ENCODE results near the gene GGT5. TPM values are rescaled to one million over a fixed set of nuclear protein-coding genes. Genes with fewer than 3 reads are reported as not detected.
"Not testable (repeated sequence)": the region's sequence is repeated elsewhere in the genome, so short reads cannot be mapped to it uniquely, and the experiment has no call there.

GGT5 gene
- total RNA-seq, 2 donors from 2014 or later, result 81.3 to 175 TPM

- not testable (repeated sequence) for H3K27me3 ChIP-seq (replicated peaks; ENCODE audit: insufficient read depth); H3K36me3 ChIP-seq; H3K4me1 ChIP-seq (ENCODE audit: control insufficient read depth in 1 of 2, low read depth in 2 of 2); ATAC-seq (ENCODE audit: insufficient number of reproducible peaks, low FRiP score, low read depth); H3K4me3 ChIP-seq; H3K9me3 ChIP-seq
- DNase-seq (ENCODE audit: low spot score), result peak; percentile 52
- peak overlapping the region in 1 of 2 donors; percentile 21 for H3K27ac ChIP-seq
- peak; percentile 42 for TF ChIP-seq CTCF (IDR thresholded peaks at IDR 0.05)
Measured at GRCh38 chr22:24259459-24259858, 14.6 kb upstream of the GGT5 start.

GRCh38 chr22:24256736-24257135 is 11.9 kb upstream of the GGT5 start:
- not testable (repeated sequence) for H3K4me3 ChIP-seq; H3K27me3 ChIP-seq (replicated peaks; ENCODE audit: insufficient read depth); DNase-seq (ENCODE audit: low spot score); ATAC-seq (ENCODE audit: insufficient number of reproducible peaks, low FRiP score, low read depth); H3K9me3 ChIP-seq; H3K27ac ChIP-seq; H3K36me3 ChIP-seq; H3K4me1 ChIP-seq (ENCODE audit: control insufficient read depth in 1 of 2, low read depth in 2 of 2)

DNA sequence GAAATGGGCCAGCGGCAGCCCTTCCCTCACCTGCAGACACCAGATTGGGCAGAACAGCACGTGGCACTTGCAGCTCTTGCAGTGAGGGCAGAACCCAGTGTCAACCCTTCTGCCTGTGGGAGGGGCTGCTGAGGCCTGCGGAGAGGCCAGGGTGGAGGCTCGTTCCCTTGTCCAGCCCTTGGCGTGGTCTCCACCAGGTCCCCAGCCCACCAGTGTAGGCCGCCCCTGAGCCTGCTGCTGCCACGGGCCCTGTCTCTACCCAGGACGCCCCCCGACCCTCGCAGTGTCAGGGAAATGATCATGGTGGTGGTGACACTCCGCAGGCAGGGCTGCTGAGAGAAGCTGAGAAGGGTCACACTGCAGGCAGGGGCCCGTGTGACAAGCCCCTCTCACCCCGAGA is 11.3 kb upstream of the GGT5 start:
- not testable (repeated sequence) for H3K4me1 ChIP-seq (ENCODE audit: control insufficient read depth in 1 of 2, low read depth in 2 of 2); H3K36me3 ChIP-seq; H3K27ac ChIP-seq; DNase-seq (ENCODE audit: low spot score); H3K4me3 ChIP-seq; H3K9me3 ChIP-seq; ATAC-seq (ENCODE audit: insufficient number of reproducible peaks, low FRiP score, low read depth); H3K27me3 ChIP-seq (replicated peaks; ENCODE audit: insufficient read depth)

DNA sequence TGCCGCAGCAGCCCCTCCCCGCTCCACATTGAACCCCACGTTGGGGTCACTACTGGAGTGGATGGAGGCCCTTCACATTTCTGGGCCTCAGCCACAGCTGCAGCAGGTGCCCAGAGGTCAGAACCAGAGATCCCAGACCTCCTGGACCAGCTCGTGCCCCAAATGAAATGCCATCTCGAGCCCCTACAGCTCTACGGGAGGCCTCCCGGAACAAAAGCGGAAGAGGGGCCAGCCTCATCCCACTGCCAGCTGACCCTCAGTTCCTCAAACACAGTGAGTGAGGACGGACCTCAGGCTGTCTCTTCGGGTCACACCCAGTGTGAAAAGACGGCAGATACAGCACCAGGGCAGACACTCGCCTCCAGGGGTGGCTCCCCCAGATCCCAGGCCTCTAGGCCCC is 8.2 kb upstream of the GGT5 start:
- H3K27me3 ChIP-seq (replicated peaks; ENCODE audit: insufficient read depth), result not testable (repeated sequence)

GRCh38 chr22:24251286-24251685 is 6.4 kb upstream of the GGT5 start:
- not testable (repeated sequence) for H3K27me3 ChIP-seq (replicated peaks; ENCODE audit: insufficient read depth); H3K36me3 ChIP-seq; H3K9me3 ChIP-seq; H3K4me3 ChIP-seq; H3K27ac ChIP-seq; DNase-seq (ENCODE audit: low spot score); ATAC-seq (ENCODE audit: insufficient number of reproducible peaks, low FRiP score, low read depth)
- H3K4me1 ChIP-seq (ENCODE audit: control insufficient read depth in 1 of 2, low read depth in 2 of 2), result peaks cover 11 to 16% of the 10 kb centered on the region in 2 donors

More for the DNA sequence above, 8.2 kb upstream of the GGT5 start:
- not testable (repeated sequence) for H3K36me3 ChIP-seq; H3K9me3 ChIP-seq; DNase-seq (ENCODE audit: low spot score); H3K4me3 ChIP-seq; ATAC-seq (ENCODE audit: insufficient number of reproducible peaks, low FRiP score, low read depth); H3K27ac ChIP-seq; H3K4me1 ChIP-seq (ENCODE audit: control insufficient read depth in 1 of 2, low read depth in 2 of 2)

- not testable (repeated sequence) for H3K27ac ChIP-seq; H3K36me3 ChIP-seq; DNase-seq (ENCODE audit: low spot score); ATAC-seq (ENCODE audit: insufficient number of reproducible peaks, low FRiP score, low read depth); H3K27me3 ChIP-seq (replicated peaks; ENCODE audit: insufficient read depth); H3K4me3 ChIP-seq; H3K9me3 ChIP-seq
- peaks cover 22 to 33% of the 10 kb centered on the region in 2 donors for H3K4me1 ChIP-seq (ENCODE audit: control insufficient read depth in 1 of 2, low read depth in 2 of 2)
Measured at GRCh38 chr22:24249413-24249812, 4.5 kb upstream of the GGT5 start.

- ATAC-seq (ENCODE audit: insufficient number of reproducible peaks, low FRiP score, low read depth); H3K36me3 ChIP-seq; DNase-seq (ENCODE audit: low spot score); H3K27ac ChIP-seq; H3K27me3 ChIP-seq (replicated peaks; ENCODE audit: insufficient read depth); H3K4me3 ChIP-seq; H3K9me3 ChIP-seq: not testable (repeated sequence)
- H3K4me1 ChIP-seq (ENCODE audit: control insufficient read depth in 1 of 2, low read depth in 2 of 2), result peaks cover 24 to 39% of the 10 kb centered on the region in 2 donors
Measured at GRCh38 chr22:24248611-24249010, 3.7 kb upstream of the GGT5 start.

- peak overlapping the region; percentile 68 to 89 for H3K27ac ChIP-seq
- DNase-seq (ENCODE audit: low spot score) (peak; percentile 87), ATAC-seq (ENCODE audit: insufficient number of reproducible peaks, low FRiP score, low read depth) (peak; percentile 96)
- no peaks in the 10 kb centered on the region for H3K27me3 ChIP-seq (replicated peaks; ENCODE audit: insufficient read depth)
- TF ChIP-seq CTCF (IDR thresholded peaks at IDR 0.05), result peak; percentile 90
- no peaks in the 10 kb centered on the region for H3K36me3 ChIP-seq
- peak overlapping the region; percentile 20 for H3K4me3 ChIP-seq
- H3K4me1 ChIP-seq (ENCODE audit: control insufficient read depth in 1 of 2, low read depth in 2 of 2), result peaks cover 28 to 45% of the 10 kb centered on the region in 2 donors
- H3K9me3 ChIP-seq, result no peaks in the 10 kb centered on the region
Measured at GRCh38 chr22:24247564-24248344, 2.9 kb upstream of the GGT5 start.
